HPDE6-E6E7 (cell line): Measurements from ENCODE around the gene LRRC2.
"Not testable (repeated sequence)": the region's sequence is repeated elsewhere in the genome, so short reads cannot be mapped to it uniquely, and the experiment has no call there.

Experiments
- DNase-seq: peaks from one replicate; pipeline ENCODE4 v3.0.0; 2011; ENCODE audit warnings: missing footprints; ENCODE audit errors: extremely low spot score

LRRC2 gene

GRCh38 chr3:46557814-46558183 lies 8.3 kb downstream of the LRRC2 start:
- DNase-seq: no peak

DNA sequence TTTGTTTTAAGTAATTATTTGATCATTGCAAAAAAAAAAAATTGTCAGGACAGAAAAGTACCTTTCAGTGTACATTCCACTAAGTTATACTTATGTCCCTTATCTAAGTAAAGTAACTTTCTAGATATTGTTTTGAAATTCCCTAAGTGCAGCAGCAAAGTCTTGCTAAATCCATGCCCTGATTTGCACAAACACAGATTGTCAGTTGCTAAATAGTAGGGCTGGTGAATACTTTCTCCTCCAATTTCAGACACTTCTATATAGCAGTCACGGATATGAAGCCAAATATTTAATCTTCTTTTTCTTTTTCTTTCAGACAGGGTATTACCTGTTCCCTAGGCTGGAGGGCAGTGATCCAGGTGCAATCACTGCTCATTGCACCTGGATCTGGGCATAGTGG lies 12.9 kb downstream of the LRRC2 start:
- no peak for DNase-seq

GRCh38 chr3:46552538-46552937 lies 13.6 kb downstream of the LRRC2 start:
- no peak for DNase-seq

DNA sequence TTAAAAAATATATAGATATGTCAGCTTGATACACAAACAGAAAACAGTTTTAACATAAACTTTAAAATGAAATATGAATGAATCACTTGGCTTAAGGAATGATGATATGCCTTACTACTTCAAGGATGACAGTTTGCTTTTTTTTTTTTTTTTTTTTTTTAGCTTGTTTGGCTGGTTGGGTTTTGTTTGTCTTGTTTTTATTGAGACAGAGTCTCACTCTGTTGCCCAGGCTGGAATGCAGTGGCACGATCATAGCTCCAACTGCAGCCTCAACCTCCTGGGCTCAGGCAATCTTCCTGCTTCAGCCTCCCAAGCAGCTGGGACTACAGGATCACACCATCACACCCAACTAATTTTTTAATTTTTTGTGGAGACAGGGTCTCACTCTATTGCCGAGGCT lies 14.5 kb downstream of the LRRC2 start:
- no peak for DNase-seq

DNA sequence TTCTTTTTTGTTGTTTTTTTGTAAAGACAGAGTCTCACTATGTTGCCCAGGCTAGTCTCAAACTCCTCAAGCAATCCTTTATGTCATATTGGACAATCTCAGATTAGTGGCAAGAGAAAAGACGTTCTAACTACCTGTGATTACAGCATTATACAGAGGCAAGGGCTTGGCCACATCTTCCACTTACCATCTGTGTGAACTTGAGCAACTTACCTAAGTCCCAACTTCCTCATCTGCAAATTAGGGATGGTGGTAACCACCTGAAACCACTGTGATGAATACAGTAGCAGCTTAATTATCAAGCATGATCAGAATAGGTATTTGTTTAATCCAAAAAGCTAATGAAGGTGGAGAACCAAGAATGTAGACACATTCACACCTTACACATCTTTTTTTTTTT lies 16.1 kb downstream of the LRRC2 start:
- DNase-seq: no peak

DNA sequence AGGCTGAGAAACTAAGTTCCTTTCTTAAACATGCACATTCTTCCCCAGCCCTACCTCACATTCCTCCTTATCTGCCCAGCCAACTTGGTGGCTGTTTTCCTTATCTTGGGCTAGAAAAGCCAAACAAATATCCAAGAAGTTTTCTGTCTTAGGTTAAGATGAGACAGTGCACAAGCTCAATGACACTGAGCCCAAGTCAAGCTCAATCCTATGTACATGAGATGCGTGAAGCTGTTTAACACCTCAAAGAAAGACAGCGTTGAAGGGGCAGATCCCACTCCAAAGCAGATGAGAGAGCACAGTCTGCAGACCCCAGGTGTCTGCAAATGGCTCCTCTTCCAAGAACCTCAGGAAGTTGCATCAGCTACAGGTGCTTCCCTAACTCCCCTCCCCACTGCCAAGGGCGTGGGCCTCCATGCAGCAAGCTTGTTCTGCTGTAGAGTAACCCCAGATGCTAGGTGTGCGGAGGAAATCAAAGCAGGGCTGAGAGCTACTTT lies 16.6 kb downstream of the LRRC2 start:
- no peak for DNase-seq

DNA sequence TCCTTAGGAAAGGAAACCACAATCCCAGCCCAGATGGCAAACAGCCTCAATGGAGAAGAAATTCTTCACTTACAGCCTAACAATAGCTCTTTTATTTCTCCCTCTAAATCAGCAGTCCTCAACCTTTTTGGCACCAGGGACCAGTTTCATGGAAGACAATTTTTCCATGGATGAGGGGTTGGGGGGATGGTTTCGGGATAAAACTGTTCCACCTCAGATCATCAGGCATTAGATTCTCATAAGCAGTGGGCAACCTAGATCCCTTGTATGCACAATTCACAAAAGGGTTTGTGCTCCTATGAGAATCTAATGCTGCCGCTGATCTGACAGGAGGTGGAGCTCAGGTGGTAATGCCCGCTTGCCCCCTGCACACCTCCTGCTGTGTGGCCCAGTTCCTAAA lies 17.5 kb downstream of the LRRC2 start:
- not testable (repeated sequence) for DNase-seq

- no peak for DNase-seq
Measured at GRCh38 chr3:46546896-46547440, 19.1 kb downstream of the LRRC2 start.

GRCh38 chr3:46545818-46546630 lies 20.1 kb downstream of the LRRC2 start:
- no peak for DNase-seq

DNA sequence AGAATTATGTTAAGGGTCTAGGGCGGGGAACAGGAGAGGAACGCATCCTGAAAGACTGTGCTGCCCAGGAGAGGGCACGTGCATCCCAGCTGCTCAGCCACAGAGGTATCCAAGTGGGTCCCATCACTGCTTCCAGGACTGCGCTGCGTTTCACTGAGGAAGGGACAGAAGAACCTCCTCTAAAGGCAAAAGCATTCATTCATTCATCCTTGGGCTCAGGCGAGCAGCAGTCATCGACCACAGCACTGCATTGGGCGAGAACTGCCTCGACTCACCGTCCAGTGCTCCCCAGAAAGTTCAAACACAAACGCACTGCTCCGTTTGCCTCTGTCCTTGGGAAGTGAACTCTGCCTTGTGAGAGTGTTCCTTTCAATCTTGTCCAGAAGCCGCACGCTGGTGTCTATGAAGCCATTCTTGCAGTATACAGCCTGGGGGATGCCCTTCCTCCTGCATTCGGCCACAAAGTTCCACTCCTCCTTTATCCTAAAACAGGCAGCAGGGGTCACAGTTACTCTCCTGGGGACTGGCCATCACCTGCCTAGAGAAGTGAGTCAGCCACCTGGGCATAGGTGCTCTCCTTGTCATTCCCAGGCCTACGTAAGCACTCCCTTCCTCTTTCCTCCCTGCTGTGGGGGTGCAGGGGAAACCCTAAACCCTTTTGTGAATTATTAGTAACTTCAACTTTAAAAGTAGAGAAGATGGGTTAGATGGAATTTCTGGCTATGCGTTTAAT lies 21.2 kb downstream of the LRRC2 start:
- no peak for DNase-seq

GRCh38 chr3:46542801-46543201 lies 23.3 kb downstream of the LRRC2 start:
- no peak for DNase-seq

- no peak for DNase-seq
Measured at GRCh38 chr3:46542344-46542743, 23.8 kb downstream of the LRRC2 start.

- DNase-seq: no peak
Measured at GRCh38 chr3:46541835-46542234, 24.3 kb downstream of the LRRC2 start.

- no peak for DNase-seq
Measured at GRCh38 chr3:46540550-46540949, 25.6 kb downstream of the LRRC2 start.

DNA sequence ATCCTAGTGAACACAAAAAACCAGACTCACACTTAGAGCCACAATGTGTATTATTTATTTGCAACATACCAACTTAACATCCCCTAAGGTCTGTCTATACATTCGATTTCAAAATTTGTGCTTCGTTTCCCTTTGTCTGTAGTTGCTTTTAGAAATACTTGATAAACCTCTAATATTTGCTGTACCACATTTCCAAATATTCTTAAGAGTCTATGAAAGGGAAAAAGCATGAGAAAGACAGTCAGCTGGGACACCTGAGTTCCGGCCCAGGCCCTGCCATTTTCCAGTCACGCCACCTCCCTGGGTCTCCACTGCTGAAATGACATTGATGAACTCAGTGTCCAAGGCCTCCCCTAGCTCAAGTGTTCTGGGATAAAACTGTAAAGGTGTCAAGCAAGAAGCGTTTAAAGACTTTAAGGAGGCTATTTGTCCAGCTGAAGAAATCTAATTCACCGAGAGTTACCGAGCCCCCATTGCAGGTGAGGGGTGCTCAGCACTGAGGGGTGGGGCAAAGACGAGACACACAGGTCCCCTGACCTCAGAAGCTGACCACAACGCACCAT lies 26.6 kb downstream of the LRRC2 start:
- no peak for DNase-seq

- no peak for DNase-seq
Measured at GRCh38 chr3:46538803-46539442, 27.2 kb downstream of the LRRC2 start.

- DNase-seq: not testable (repeated sequence)
Measured at GRCh38 chr3:46538425-46538802, 27.7 kb downstream of the LRRC2 start.

- DNase-seq: no peak
Measured at GRCh38 chr3:46537779-46538178, 28.3 kb downstream of the LRRC2 start.

DNA sequence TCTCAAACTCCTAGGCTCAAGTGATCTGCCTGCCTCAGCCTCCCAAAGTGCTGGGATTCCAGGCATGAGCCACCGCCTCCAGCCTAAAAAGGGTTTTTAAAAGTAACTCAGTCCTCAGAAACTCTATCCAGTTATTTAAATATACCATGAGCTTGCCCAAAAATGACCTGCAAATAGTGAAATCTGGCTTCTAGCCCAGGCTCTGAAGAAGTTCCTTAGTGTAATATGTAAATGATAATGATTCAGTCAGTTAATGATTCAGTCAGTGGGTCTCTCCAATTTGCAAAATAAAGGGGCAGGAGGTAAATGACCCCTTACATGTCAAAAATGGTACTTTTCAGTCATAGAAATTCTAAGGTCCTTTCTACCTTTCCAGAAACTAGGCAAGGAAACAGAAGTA lies 28.8 kb downstream of the LRRC2 start:
- DNase-seq: no peak

DNA sequence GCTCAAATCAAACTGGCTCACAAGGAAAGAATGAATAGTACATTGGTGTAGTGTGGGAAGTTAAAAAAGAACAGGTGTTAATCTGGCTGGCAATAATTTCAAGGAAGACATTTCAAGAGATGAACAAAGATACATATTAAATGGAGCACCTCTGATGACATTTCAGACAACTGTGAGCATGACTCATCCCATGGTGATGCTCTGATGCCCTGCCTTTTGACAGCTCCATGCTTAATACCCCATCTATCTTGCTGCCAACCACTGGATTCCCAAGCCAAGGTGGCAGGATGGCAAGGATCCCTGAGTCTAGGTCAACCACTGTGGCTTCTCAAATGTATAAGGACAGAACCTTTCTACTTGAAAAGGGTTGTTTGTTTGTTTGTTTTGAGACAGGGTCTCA lies 29.3 kb downstream of the LRRC2 start:
- DNase-seq: no peak

GRCh38 chr3:46535746-46536145 lies 30.4 kb downstream of the LRRC2 start:
- no peak for DNase-seq

DNA sequence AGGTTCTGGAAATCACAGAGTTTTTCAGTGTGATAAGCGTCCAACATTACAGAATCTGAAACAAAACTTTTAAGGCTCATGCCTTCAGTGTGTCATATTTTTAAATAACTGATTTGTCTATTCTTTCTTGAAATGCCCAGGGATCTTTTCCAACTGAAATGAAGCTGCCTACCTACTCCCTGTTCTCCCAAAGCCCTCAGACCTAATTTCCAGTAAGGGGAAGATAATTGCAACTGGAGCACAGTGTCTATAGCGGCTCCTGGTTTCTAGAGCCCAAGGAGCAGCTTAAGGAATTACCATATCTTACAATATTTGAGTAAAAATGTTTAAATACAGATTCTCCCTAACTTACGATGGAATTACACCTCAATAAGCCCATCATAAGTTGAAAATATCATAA lies 33.0 kb downstream of the LRRC2 start:
- DNase-seq: no peak
